ENCODE measurements around the gene CDC42SE2.

DNA sequence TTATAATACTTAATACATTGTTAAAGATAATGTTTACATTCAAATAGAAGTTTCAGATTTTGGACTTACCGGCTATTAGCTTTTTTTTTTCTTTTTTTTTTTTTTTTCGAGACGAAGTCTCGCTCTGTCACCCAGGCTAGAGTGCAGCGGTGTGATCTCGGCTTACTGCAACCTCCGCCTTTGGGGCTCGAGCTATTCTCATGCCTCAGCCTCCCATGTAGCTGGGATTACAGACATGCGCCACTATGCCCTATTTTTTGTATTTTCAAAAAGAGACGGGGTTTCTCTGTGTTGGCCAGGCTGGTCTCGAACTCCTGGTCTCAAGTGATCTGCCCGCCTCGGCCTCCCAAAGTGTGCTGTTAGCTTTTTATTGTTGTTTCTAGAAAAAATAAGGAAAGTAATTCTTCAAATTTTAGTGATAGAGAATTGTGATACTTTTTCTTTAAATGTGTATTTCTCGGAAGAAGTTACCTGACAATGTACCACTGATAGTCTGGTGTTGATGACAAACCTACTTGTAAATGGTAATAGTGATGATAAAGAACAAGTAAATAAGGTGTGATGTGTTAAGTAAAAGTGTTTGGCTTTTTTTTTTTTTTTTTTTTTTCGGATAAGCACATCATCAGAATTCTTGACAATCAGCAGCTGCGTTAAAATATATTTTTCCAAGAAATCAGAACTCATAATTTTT, 2.7 kb downstream of the CDC42SE2 start:
- no peak for TF ChIP-seq POLR2AphosphoS5 (IDR thresholded peaks at IDR 0.05; ENCODE audit: low read depth)
- no peak for TF ChIP-seq CTCF (IDR thresholded peaks at IDR 0.05; ENCODE audit: insufficient read depth, low read length)
